NT2/D1 (cell line): ENCODE measurements around the gene CMBL.
"Not testable (repeated sequence)": the region's sequence is repeated elsewhere in the genome, so short reads cannot be mapped to it uniquely, and the experiment has no call there.

Experiments
- SUZ12 ChIP-seq: IDR thresholded peaks from 2 replicates; pipeline ENCODE4 v1.6.1; 2011; ENCODE audit not compliant: insufficient read length, insufficient read depth; ENCODE audit errors: extremely low read depth
- YY1 ChIP-seq: IDR thresholded peaks from 2 replicates; pipeline ENCODE4 v1.6.1; 2011; ENCODE audit not compliant: insufficient read length, insufficient read depth
- ZNF274 ChIP-seq: IDR thresholded peaks from 2 replicates; pipeline ENCODE4 v1.6.1; 2011; ENCODE audit warnings: mild to moderate bottlenecking, low read depth, low read length

- TF ChIP-seq ZNF274, SUZ12, YY1: not testable (repeated sequence)
Measured at GRCh38 chr5:10310835-10311570, 3.3 kb upstream of the CMBL start.
